HG03442 (cell line): Measurements from ENCODE around the gene POLDIP2.

Experiments
- ATAC-seq: cut with Tn5 transposase; IDR thresholded peaks from one replicate; pipeline ENCODE4 v1.9.1; 2021; ENCODE audit warnings: mild to moderate bottlenecking, moderate library complexity; ENCODE audit not compliant: unreplicated experiment

POLDIP2 gene

GRCh38 chr17:28367641-28368305 is 10.4 kb upstream of the POLDIP2 start:
- no peak for ATAC-seq

GRCh38 chr17:28366605-28367004 is 9.3 kb upstream of the POLDIP2 start:
- ATAC-seq: no peak

- no peak for ATAC-seq
Observed at GRCh38 chr17:28365487-28365886, 8.2 kb upstream of the POLDIP2 start.

GRCh38 chr17:28364665-28365363 is 7.5 kb upstream of the POLDIP2 start, which contains the start of gene SEBOX:
SEBOX (minus strand) TSS chr17:28365199; CDS start chr17:28365151, 48 bp downstream.
- ATAC-seq: no peak

- ATAC-seq: no peak
Observed at GRCh38 chr17:28363776-28364650, 6.7 kb upstream of the POLDIP2 start.

GRCh38 chr17:28363186-28363585 is 5.9 kb upstream of the POLDIP2 start:
- no peak for ATAC-seq

GRCh38 chr17:28357901-28358197 is 522 bp upstream of the POLDIP2 start:
- no peak for ATAC-seq

GRCh38 chr17:28350271-28350670 is 7.1 kb downstream of the POLDIP2 start:
- no peak for ATAC-seq

- ATAC-seq: no peak
Observed at GRCh38 chr17:28348979-28349378, 8.3 kb downstream of the POLDIP2 start.

GRCh38 chr17:28347261-28347891 is 10.0 kb downstream of the POLDIP2 start:
- ATAC-seq: no peak

- no peak for ATAC-seq
Observed at GRCh38 chr17:28346746-28347246, 10.5 kb downstream of the POLDIP2 start.

GRCh38 chr17:28346199-28346580 is 11.1 kb downstream of the POLDIP2 start:
- ATAC-seq: no peak

GRCh38 chr17:28345419-28346198 is 11.7 kb downstream of the POLDIP2 start:
- no peak for ATAC-seq

- no peak for ATAC-seq
Observed at GRCh38 chr17:28344435-28344901, 12.9 kb downstream of the POLDIP2 start.

GRCh38 chr17:28344011-28344410 is 13.3 kb downstream of the POLDIP2 start:
- no peak for ATAC-seq

GRCh38 chr17:28343491-28343932 is 13.8 kb downstream of the POLDIP2 start:
- no peak for ATAC-seq

- ATAC-seq: no peak
Observed at GRCh38 chr17:28342313-28342712, 15.0 kb downstream of the POLDIP2 start.

GRCh38 chr17:28341516-28341915 is 15.8 kb downstream of the POLDIP2 start:
- ATAC-seq: no peak

GRCh38 chr17:28340374-28340773 is 17.0 kb downstream of the POLDIP2 start:
- no peak for ATAC-seq

GRCh38 chr17:28339431-28339830 is 17.9 kb downstream of the POLDIP2 start:
- no peak for ATAC-seq
